GM12878 (cell line): ENCODE results near the gene FRAS1. TPM values are rescaled to one million over a fixed set of nuclear protein-coding genes. Genes with fewer than 3 reads are reported as not detected.

Experiments used
- ATAC-seq: fragments of 200-7000 bp; cut with Tn5 transposase; 3 replicates; pipeline ENCODE4 v1.9.1; 2020; ENCODE audit warnings: mild to moderate bottlenecking, moderate library complexity
- BruUV-seq: library from RNA; stranded (reverse); fragments of 400-500 nt; replicated peaks from 2 replicates; lab custom pipeline; 2021; lab: Mats Ljungman, UMichigan
- CTCF ChIA-PET: fragments of 300-600 bp; sonication (Branson Sonifier 250); formaldehyde crosslinking; extraction: SDS; loops from one replicate; lab custom pipeline; 2021; ENCODE audit warnings: inconsistent platforms; lab: Yijun Ruan, JAX
- POLR2A ChIA-PET: fragments of 350-600 bp; formaldehyde crosslinking; extraction: SDS; loops from one replicate; lab custom pipeline; 2021; ENCODE audit warnings: inconsistent platforms; lab: Charles Lee
- RAD21 ChIA-PET: fragments of 300-600 bp; sonication (Branson Sonifier 250); formaldehyde crosslinking; loops from one replicate; lab custom pipeline; 2023; ENCODE audit warnings: antibody characterized with exemption; ENCODE audit not compliant: unreplicated experiment; lab: Charles Lee
- SMC1A ChIA-PET: fragments of 300-600 bp; sonication (Branson Sonifier 250); formaldehyde crosslinking; loops from one replicate; lab custom pipeline; 2023; ENCODE audit not compliant: unreplicated experiment, uncharacterized antibody; lab: Charles Lee
- DNase-seq: peaks from one replicate; pipeline ENCODE4 v3.0.0-alpha.2; 2011; ENCODE audit warnings: low read depth, low spot score
- FAIRE-seq: peaks from 3 replicates; lab custom pipeline; 2011; peaks lifted over from hg19 to GRCh38; lab: Jason Lieb, UNC
- H2AFZ ChIP-seq: 2 replicates; pipeline ENCODE4 v1.6.0; 2011; ENCODE audit warnings: low read depth, low read length, control low read depth; ENCODE audit not compliant: control insufficient read depth
- H3K27ac ChIP-seq: 2 replicates; pipeline ENCODE4 v1.5.1; 2011; ENCODE audit warnings: control low read depth; ENCODE audit not compliant: control insufficient read depth, insufficient read depth
- H3K27me3 ChIP-seq, 2 experiments: replicated peaks in 1 of 2; 2 replicates each; pipeline versions ENCODE4 v1.6.0 to v1.6.1; 2011; ENCODE audit warnings: low read length in 1 of 2; ENCODE audit not compliant: control insufficient read depth in 2 of 2, insufficient read depth in 2 of 2
- H3K36me3 ChIP-seq, 2 experiments: 2 replicates each; pipeline ENCODE4 v1.5.1; 2011; ENCODE audit warnings: low read length in 1 of 2; ENCODE audit not compliant: control insufficient read depth in 2 of 2, insufficient read depth in 2 of 2
- H3K4me1 ChIP-seq: 2 replicates; pipeline ENCODE4 v1.6.1; 2011; ENCODE audit warnings: mild to moderate bottlenecking, low read length, moderate library complexity, mixed read lengths; ENCODE audit not compliant: control insufficient read depth, insufficient read depth
- H3K4me2 ChIP-seq: 2 replicates; pipeline ENCODE4 v1.6.0; 2011; ENCODE audit warnings: control low read depth; ENCODE audit not compliant: control insufficient read depth, insufficient read depth
- H3K4me3 ChIP-seq: fragments of 200-600 bp; sonication (generic); 2 replicates; pipeline ENCODE4 v1.5.1; 2016
- H3K79me2 ChIP-seq: 2 replicates; pipeline ENCODE4 v1.6.0; 2011; ENCODE audit warnings: low read length; ENCODE audit not compliant: control insufficient read depth, insufficient read depth
- H3K9ac ChIP-seq: 2 replicates; pipeline ENCODE4 v1.8.0; 2011; ENCODE audit warnings: low read length, control low read depth, mixed read lengths; ENCODE audit not compliant: control insufficient read depth, insufficient read depth
- H3K9me3 ChIP-seq: replicated peaks from 3 replicates; pipeline ENCODE4 v1.5.1; 2011; ENCODE audit warnings: mild to moderate bottlenecking, low read length; ENCODE audit not compliant: control insufficient read depth, insufficient read depth
- H4K20me1 ChIP-seq: 2 replicates; pipeline ENCODE4 v1.6.0; 2011; ENCODE audit not compliant: control insufficient read depth, insufficient read depth
- CBX3 ChIP-seq: fragments of 200-600 bp; sonication (generic); IDR thresholded peaks from 2 replicates; pipeline ENCODE4 v1.6.1; 2016; ENCODE audit warnings: low read depth, borderline replicate concordance
- CREM ChIP-seq: IDR thresholded peaks from 2 replicates; pipeline ENCODE4 v1.6.1; 2014; ENCODE audit warnings: antibody characterized with exemption, low read depth
- HCFC1 ChIP-seq: fragments of 150-350 bp; IDR thresholded peaks from 2 replicates; pipeline ENCODE4 v1.6.1; 2014; ENCODE audit warnings: low read length
- JUND ChIP-seq: IDR thresholded peaks from 2 replicates; pipeline ENCODE4 v1.6.1; 2012; ENCODE audit warnings: low read depth, mild to moderate bottlenecking, low read length, improper control_type of control experiment, moderate library complexity
- NRF1 ChIP-seq: conservative IDR thresholded peaks from 2 replicates; pipeline ENCODE4 v1.6.1; 2011; ENCODE audit warnings: mild to moderate bottlenecking, low read depth, low read length, improper control_type of control experiment
- POLR2A ChIP-seq: IDR thresholded peaks from 2 replicates; pipeline ENCODE4 v1.6.1; 2011; ENCODE audit warnings: low read depth, mild to moderate bottlenecking, low read length
- RAD21 ChIP-seq: IDR thresholded peaks from 2 replicates; pipeline ENCODE4 v1.6.1; 2011; ENCODE audit warnings: mild to moderate bottlenecking, low read depth, low read length, moderate library complexity; ENCODE audit not compliant: insufficient read depth
- SRF ChIP-seq, 2 experiments: IDR thresholded peaks; 2 replicates each; pipeline ENCODE4 v1.6.1; 2011; ENCODE audit warnings: low read depth in 2 of 2, low read length in 2 of 2, mild to moderate bottlenecking in 1 of 2, moderate library complexity in 1 of 2
- SUPT20H ChIP-seq: IDR thresholded peaks from 2 replicates; pipeline ENCODE4 v1.6.1; 2011; ENCODE audit warnings: low read depth, mild to moderate bottlenecking, low read length, moderate library complexity, borderline replicate concordance; ENCODE audit not compliant: control insufficient read depth
- WGBS: methylation state at CpG from one replicate; pipeline ENCODE4 v1.1.6; 2016; ENCODE audit warnings: low lambda C conversion rate; ENCODE audit not compliant: insufficient replicate concordance, insufficient coverage; ENCODE audit errors: missing lambda C conversion rate; 5-methylcytosine and 5-hydroxymethylcytosine counted together
- in situ Hi-C: fragments of 300-500 bp; cut with MboI; formaldehyde crosslinking; loops from 9 replicates; pipeline ENCODE4 v1.14.3; 2018; ENCODE audit warnings: mixed read lengths
- intact Hi-C: fragments of 100-400 bp; cut with micrococcal nuclease; formaldehyde crosslinking; loops from one replicate; pipeline ENCODE4 v1.14.2; 2022; ENCODE audit not compliant: unreplicated experiment
- polyA plus RNA-seq, 11 experiments: library from polyadenylated mRNA; depleted of rRNA in 4 of 11; unstranded in 6 of 11; stranded (reverse) in 5 of 11; fragments of >200 nt; fragmentation: Nextera tagmentation in 4 of 11; fragmentation: Illumina TruSeq in 1 of 11; extraction: Ambion mirVana in 4 of 11; extraction: Trizol in 1 of 11; gene quantifications; 1 replicate in 1 of 11; 2 replicates in 10 of 11; pipeline versions ENCODE4 v1.2.1 to v1.2.3, GENCODE V29; 2011 to 2016; ENCODE audit warnings: inconsistent platforms in 2 of 11, missing spikeins in 2 of 11, low read depth in 1 of 11
- total RNA-seq, 4 experiments: library from RNA; depleted of rRNA in 3 of 4; stranded (reverse); fragments of >200 nt in 3 of 4; fragmentation: Illumina TruSeq in 1 of 4; extraction: Trizol in 1 of 4; gene quantifications; 2 replicates each; pipeline versions ENCODE4 v1.2.1 to v1.2.3, GENCODE V29; 2013 to 2021

The FRAS1 gene
- total and polyA plus RNA-seq, 10 of the 15 experiments (the other 5 are each of a cell fraction or from before 2014, with no cell fraction given): 0.08 to 11.7 (median 0.20) TPM

GRCh38 chr4:78075986-78076385 is 18.9 kb downstream of the FRAS1 start:
- Histone ChIP-seq H2AFZ (no peak overlapping the region), H3K4me1 (no peaks in the 10 kb centered on the region), H3K9ac (no peak overlapping the region), H3K27me3 (no peaks in the 10 kb centered on the region; a peak in 1 of 4 replicates), H3K4me3 (no peak overlapping the region), H3K79me2 (no peaks in the 10 kb centered on the region), H3K36me3 (no peaks in the 10 kb centered on the region), H3K27ac (no peak overlapping the region), H3K4me2 (no peak overlapping the region), H4K20me1 (no peaks in the 10 kb centered on the region), H3K9me3 (no peaks in the 10 kb centered on the region)
- FAIRE-seq: no peak
- 75% methylated on average over 1 of the region's 1 CpG for WGBS
- ATAC-seq: no peak
- POLR2A ChIA-PET: no interaction called here
- DNase-seq: no peak
- in situ Hi-C loops: no loop called here
- intact Hi-C loops: no loop called here
- RAD21 ChIA-PET: no interaction called here
- TF ChIP-seq CBX3: no peak
- TF ChIP-seq RAD21: no peak
- no peak for TF ChIP-seq SUPT20H
- no peak for TF ChIP-seq SRF (IDR thresholded peaks at IDR 0.05; ENCODE audit: low read depth in 2 of 2, low read length in 2 of 2)
- no peak for TF ChIP-seq NRF1
- no peak for TF ChIP-seq CREM
- TF ChIP-seq JUND: no peak
- TF ChIP-seq HCFC1: no peak
- no peak for TF ChIP-seq POLR2A
- CTCF ChIA-PET: interaction anchor here (1.3 to 3.3 kb wide), 2 partner anchors 16 to 63 kb away, joined by 3 to 16 read pairs; no protein-coding TSS in a partner anchor
- BruUV-seq: no TSS peak
- SMC1A ChIA-PET: interaction anchor here (1.0 kb wide), 1 partner anchor 493 kb away, joined by 3 read pairs; no protein-coding TSS in a partner anchor
